Measurements from ENCODE around the gene AHCYL2.

- TF ChIP-seq SUZ12 (IDR thresholded peaks at IDR 0.05; ENCODE audit: low read length) = no peak
- TF ChIP-seq, protein P1, sequence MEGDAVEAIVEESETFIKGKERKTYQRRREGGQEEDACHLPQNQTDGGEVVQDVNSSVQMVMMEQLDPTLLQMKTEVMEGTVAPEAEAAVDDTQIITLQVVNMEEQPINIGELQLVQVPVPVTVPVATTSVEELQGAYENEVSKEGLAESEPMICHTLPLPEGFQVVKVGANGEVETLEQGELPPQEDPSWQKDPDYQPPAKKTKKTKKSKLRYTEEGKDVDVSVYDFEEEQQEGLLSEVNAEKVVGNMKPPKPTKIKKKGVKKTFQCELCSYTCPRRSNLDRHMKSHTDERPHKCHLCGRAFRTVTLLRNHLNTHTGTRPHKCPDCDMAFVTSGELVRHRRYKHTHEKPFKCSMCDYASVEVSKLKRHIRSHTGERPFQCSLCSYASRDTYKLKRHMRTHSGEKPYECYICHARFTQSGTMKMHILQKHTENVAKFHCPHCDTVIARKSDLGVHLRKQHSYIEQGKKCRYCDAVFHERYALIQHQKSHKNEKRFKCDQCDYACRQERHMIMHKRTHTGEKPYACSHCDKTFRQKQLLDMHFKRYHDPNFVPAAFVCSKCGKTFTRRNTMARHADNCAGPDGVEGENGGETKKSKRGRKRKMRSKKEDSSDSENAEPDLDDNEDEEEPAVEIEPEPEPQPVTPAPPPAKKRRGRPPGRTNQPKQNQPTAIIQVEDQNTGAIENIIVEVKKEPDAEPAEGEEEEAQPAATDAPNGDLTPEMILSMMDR (IDR thresholded peaks at IDR 0.05; ENCODE audit: control extremely low read depth in 1 of 3, insufficient read depth in 1 of 3, low read depth in 1 of 3, low read length in 3 of 3) = no peak
- no peak for TF ChIP-seq RXRA (IDR thresholded peaks at IDR 0.05; ENCODE audit: insufficient read depth, low read depth, low read length)
- TF ChIP-seq YY1 (IDR thresholded peaks at IDR 0.05; ENCODE audit: low read depth, low read length) = no peak
- no peak for TF ChIP-seq POLR2A (IDR thresholded peaks at IDR 0.05; ENCODE audit: control extremely low read depth in 1 of 2, low read depth in 2 of 2, low read length in 2 of 2)
- no peak for TF ChIP-seq EGR1 (IDR thresholded peaks at IDR 0.05; ENCODE audit: borderline replicate concordance, low read depth, low read length)
- TF ChIP-seq EZH2 (IDR thresholded peaks at IDR 0.05; ENCODE audit: low read depth, low read length, severe bottlenecking) = no peak
- TF ChIP-seq FOSL1 (IDR thresholded peaks at IDR 0.05; ENCODE audit: insufficient read depth, low read depth, low read length) = no peak
- no peak for TF ChIP-seq CREB1 (IDR thresholded peaks at IDR 0.05)
- TF ChIP-seq BACH1 (IDR thresholded peaks at IDR 0.05; ENCODE audit: low read length) = no peak
- TF ChIP-seq TEAD4 (IDR thresholded peaks at IDR 0.05; ENCODE audit: low read depth, low read length) = no peak
- no peak for TF ChIP-seq KDM4A (IDR thresholded peaks at IDR 0.05; ENCODE audit: low read depth, low read length, severe bottlenecking)
- no peak for TF ChIP-seq ZNF274 (IDR thresholded peaks at IDR 0.05; ENCODE audit: borderline replicate concordance, extremely low read depth, low read length)
- TF ChIP-seq, protein P2, sequence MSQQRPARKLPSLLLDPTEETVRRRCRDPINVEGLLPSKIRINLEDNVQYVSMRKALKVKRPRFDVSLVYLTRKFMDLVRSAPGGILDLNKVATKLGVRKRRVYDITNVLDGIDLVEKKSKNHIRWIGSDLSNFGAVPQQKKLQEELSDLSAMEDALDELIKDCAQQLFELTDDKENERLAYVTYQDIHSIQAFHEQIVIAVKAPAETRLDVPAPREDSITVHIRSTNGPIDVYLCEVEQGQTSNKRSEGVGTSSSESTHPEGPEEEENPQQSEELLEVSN (IDR thresholded peaks at IDR 0.05) = no peak
Measured at GRCh38 chr7:129386506-129386905, 161.7 kb downstream of the AHCYL2 start.
